Endothelial cell of coronary artery (primary cell): ENCODE results near the gene TAF11L10. TPM values are rescaled to one million over a fixed set of nuclear protein-coding genes. Genes with fewer than 3 reads are reported as not detected.

Experiments
- total RNA-seq: library from RNA; depleted of rRNA; stranded (reverse); fragments of >200 nt; gene quantifications from 2 replicates; pipeline ENCODE4 v1.2.3, GENCODE V29; 2014

The TAF11L10 gene
- total RNA-seq = not detected in 2 replicates

DNA sequence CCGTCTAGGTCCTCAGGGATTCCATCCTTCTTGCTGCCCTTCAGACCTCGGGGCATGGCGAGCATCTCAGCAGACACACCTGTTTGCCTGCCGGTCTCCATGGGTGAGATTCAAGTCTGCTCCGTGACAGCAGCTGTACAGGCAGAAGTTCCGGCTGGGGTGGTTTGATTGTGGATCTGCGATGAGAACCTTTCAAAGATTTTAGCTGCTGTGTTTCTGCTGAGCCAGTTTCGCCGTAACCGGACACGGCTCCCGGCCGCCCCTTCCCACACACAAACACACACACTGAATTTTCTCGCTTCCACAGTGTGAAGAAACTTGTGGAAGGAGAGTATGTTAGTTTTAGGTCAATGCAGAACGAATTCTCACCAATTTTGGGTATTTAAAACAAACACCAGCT lies at the start of gene TAF11L10:
TSS of gene TAF11L10 (minus strand) at position 101 of the 400 bp plus-strand sequence.

DNA sequence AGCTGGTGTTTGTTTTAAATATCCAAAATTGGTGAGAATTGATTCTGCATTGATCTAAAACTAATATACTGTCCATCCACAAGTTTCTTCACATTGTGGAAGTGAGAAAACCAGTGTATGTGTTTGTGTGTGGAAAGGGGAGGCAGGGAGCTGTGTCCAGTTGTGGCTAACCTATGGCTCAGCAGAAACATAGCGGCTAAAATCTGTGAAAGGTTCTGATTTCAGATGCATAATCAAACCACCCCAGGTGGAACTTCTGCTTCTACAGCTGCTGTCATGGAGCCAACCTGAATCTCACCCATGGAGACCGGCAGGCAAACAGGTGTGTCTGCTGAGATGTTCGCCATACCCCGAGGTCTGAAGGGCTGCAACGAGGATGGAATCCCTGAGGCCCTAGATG lies 36.5 kb upstream of the TAF11L10 start, which contains the start of gene TAF11L14:
TSS of gene TAF11L14 (plus strand) at position 301 of the 400 bp plus-strand sequence.

DNA sequence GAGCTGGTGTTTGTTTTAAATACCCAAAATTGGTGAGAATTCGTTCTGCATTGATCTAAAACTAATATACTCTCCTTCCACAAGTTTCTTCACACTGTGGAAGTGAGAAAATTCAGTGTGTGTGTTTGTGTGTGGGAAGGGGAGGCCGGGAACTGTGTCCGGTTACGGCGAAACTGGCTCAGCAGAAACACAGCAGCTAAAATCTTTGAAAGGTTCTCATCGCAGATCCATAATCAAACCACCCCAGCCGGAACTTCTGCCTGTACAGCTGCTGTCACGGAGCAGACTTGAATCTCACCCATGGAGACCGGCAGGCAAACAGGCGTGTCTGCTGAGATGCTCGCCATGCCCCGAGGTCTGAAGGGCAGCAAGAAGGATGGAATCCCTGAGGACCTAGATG lies 34.2 kb upstream of the TAF11L10 start, which contains the start of gene TAF11L13:
TSS of gene TAF11L13 (plus strand) at position 301 of the 400 bp plus-strand sequence.

DNA sequence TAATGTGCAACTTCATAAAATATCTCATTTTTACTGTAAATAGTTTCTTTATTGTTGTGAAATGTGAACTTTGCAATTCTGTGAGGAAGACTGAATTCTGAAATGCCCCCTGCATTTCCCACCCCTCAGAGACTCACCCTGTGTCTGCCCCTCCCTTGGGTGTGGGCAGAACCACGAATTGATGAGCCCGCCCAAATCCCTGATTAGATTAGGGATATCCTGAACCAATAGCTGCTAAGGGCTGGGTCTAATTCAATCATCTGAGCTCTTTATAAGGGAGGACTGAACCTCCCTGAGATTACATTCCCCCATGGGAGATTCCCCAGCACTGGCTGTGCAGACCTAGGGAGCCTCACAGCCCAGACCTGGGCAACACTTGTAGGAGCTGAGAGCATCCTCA lies 12.5 kb upstream of the TAF11L10 start, which contains the start of gene TAF11L12:
TSS of gene TAF11L12 (plus strand) at position 301 of the 400 bp plus-strand sequence.

DNA sequence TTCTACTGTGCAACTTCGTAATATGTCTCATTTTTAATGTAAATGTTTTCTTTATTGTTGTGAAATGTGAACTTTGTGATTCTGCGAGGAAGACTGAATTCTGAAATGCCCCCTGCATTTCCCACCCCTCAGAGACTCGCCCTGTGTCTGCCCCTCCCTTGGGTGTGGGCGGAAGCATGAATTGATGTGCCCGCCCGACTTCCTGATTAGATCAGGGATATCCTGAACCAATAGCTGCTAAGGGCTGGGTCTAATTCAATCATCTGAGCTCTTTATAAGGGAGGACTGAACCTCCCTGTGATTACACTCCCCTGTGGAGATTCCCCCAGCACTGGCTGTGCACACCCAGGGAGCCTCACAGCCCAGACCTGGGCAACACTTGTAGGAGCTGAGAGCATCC lies 6.3 kb upstream of the TAF11L10 start, which contains the start of gene TAF11L11:
TSS of gene TAF11L11 (plus strand) at position 304 of the 400 bp plus-strand sequence.

DNA sequence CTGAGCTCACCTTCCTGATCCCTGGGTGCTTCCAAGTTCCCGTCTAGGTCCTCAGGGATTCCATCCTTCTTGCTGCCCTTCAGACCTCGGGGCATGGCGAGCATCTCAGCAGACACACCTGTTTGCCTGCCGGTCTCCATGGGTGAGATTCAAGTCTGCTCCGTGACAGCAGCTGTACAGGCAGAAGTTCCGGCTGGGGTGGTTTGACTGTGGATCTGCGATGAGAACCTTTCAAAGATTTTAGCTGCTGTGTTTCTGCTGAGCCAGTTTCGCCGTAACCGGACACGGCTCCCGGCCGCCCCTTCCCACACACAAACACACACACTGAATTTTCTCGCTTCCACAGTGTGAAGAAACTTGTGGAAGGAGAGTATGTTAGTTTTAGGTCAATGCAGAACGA lies 3.4 kb downstream of the TAF11L10 start, which contains the start of gene TAF11L9:
TSS of gene TAF11L9 (minus strand) at position 140 of the 400 bp plus-strand sequence.

DNA sequence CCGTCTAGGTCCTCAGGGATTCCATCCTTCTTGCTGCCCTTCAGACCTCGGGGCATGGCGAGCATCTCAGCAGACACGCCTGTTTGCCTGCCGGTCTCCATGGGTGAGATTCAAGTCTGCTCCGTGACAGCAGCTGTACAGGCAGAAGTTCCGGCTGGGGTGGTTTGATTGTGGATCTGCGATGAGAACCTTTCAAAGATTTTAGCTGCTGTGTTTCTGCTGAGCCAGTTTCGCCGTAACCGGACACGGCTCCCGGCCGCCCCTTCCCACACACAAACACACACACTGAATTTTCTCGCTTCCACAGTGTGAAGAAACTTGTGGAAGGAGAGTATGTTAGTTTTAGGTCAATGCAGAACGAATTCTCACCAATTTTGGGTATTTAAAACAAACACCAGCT lies 6.8 kb downstream of the TAF11L10 start, which contains the start of gene TAF11L8:
TSS of gene TAF11L8 (minus strand) at position 101 of the 400 bp plus-strand sequence.

DNA sequence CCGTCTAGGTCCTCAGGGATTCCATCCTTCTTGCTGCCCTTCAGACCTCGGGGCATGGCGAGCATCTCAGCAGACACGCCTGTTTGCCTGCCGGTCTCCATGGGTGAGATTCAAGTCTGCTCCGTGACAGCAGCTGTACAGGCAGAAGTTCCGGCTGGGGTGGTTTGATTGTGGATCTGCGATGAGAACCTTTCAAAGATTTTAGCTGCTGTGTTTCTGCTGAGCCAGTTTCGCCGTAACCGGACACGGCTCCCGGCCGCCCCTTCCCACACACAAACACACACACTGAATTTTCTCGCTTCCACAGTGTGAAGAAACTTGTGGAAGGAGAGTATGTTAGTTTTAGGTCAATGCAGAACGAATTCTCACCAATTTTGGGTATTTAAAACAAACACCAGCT lies 12.0 kb downstream of the TAF11L10 start, which contains the start of gene TAF11L7:
TSS of gene TAF11L7 (minus strand) at position 101 of the 400 bp plus-strand sequence.

Other genes starting within 250 kb of the TAF11L10 start
- gene TAF11L2, start 99.6 kb downstream of the TAF11L10 start, total RNA-seq = not detected in 2 replicates
- gene TAF11L3, start 79.5 kb downstream of the TAF11L10 start, total RNA-seq = not detected in 2 replicates
- not detected in 2 replicates for gene TAF11L4, start 76.0 kb downstream of the TAF11L10 start, total RNA-seq
- gene TAF11L5, start 72.6 kb downstream of the TAF11L10 start, total RNA-seq = not detected in 2 replicates
- gene TAF11L6, start 69.2 kb downstream of the TAF11L10 start, total RNA-seq = not detected in 2 replicates
- not detected in 2 replicates for gene TAF11L7, start 12.1 kb downstream of the TAF11L10 start, total RNA-seq
- not detected in 2 replicates for gene TAF11L8, start 6.9 kb downstream of the TAF11L10 start, total RNA-seq
- not detected in 2 replicates for gene TAF11L9, start 3.4 kb downstream of the TAF11L10 start, total RNA-seq
- gene TAF11L11, start 6.4 kb upstream of the TAF11L10 start, total RNA-seq = not detected in 2 replicates
- not detected in 2 replicates for gene TAF11L12, start 12.6 kb upstream of the TAF11L10 start, total RNA-seq
- not detected in 2 replicates for gene TAF11L13, start 34.3 kb upstream of the TAF11L10 start, total RNA-seq
- not detected in 2 replicates for gene TAF11L14, start 36.6 kb upstream of the TAF11L10 start, total RNA-seq